Measurements from ENCODE around the gene ACBD6.

- TF ChIP-seq POLR2A (IDR thresholded peaks at IDR 0.05), result no peak
- TF ChIP-seq CTCF (IDR thresholded peaks at IDR 0.05), result no peak
Measured at GRCh38 chr1:180513531-180513930, 11.2 kb upstream of the ACBD6 start.

All from lower leg skin (tissue), 3 donors.